NCI-H1930 (cell line): Measurements from ENCODE around the gene ZNF79.
"Not testable (repeated sequence)": the region's sequence is repeated elsewhere in the genome, so short reads cannot be mapped to it uniquely, and the experiment has no call there.

ENCODE experiments used
- DNase-seq, 2 experiments: peaks; one replicate each; lab custom pipeline; 2025; lab: John Stamatoyannopoulos, UW

The ZNF79 gene

DNA sequence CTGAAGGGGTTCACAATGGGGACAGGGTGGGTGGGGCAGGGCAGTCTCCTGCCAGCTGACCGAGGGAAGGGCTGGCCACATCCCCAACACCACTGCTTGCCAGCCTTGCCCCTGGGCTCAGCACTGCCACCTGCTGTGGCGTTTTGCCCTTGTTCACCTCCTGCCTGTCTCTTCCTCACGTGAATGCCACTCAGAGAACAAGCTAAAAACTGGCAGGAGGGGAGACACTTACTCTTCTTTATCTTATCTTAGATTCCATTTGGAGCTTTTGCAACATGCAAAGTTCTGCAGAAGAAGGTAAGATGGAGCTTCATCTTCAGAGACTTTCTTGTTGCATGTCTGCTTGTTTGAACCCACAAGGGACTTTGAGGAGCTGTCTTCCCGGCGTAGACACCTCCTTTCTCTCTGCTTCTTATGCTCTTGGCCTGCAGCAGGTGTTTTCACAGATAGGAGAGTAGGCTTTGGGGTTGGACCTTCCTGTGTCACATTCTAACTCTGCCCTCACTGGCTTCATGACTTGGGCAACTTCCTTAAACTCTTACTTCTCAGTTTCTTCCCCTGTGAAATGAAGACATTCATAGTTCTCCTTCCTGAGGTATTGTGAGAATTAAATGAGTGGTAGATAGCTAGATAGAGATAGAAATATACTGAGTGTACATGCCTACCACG is 31.3 kb downstream of the ZNF79 start:
- no peak for DNase-seq

DNA sequence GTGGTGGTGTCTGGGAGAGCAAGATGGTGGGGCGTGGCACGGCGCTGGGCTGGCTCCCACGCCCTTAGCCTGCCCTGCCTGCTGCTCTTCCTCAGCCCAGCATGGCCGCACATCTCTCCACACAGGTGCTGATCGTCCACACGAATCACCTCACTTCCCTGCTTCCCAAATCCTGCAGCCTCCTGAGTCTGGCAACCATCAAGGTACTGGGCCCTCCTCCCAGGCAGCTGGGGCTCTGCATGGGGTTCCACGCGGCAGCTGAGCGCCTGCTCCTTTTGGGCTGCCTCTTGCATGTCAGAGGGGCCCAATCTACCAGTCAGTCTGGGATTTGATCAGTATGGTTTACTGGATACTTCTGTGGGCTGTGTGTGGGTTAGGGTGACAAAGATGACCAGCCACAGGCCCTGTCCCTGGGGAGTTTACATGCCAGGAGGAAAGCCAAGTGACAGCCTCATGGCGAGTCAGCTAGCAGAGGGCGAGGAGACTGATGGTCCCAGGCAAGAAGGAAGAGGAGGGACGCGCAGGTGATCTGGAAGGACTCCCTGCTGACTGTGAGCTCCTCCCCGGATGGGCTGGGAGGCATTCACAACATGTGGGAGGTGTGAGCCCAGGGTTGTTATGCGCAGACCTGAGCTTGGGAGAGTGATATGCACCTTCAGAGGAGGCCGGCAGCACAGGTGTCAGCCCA is 33.2 kb downstream of the ZNF79 start:
- DNase-seq, result no peak

DNA sequence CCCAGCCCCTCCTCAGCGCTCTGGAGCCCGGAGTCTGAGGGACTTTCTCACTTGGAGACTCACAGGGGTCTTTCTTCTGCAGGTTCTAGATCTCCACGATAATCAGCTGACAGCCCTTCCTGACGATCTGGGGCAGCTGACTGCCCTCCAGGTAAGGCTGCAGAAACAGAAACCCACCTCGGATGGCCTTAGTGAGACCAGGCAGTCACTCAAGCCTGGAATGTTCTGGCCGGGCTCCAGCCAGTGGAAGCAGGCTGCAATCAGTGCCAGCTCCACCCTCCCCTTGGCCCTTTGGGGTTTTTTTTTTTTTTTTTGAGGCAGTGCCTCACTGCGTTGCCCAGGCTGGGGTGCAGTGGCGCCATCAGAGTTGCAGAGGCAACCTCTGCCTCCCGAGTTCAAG is 34.7 kb downstream of the ZNF79 start:
- no peak for DNase-seq

DNA sequence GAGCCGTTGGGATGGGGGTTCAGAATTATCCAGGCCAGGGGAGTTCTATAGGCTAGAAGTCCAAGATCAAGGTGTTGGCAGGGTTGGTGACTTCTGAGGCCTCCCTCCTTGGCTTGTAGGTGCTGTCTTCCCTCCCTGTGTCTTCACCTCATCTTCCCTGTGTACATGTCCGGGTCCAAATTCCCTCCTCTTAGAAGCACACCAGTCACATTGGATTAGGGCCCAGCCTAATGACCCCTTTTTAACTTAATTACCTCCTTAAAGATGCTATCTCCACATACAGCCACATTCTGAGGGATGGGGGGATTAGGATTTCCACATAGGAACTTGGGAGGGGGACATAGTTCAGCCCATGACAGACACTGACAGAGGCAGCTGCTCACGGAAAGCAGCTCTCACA is 39.2 kb downstream of the ZNF79 start:
- DNase-seq, result no peak

DNA sequence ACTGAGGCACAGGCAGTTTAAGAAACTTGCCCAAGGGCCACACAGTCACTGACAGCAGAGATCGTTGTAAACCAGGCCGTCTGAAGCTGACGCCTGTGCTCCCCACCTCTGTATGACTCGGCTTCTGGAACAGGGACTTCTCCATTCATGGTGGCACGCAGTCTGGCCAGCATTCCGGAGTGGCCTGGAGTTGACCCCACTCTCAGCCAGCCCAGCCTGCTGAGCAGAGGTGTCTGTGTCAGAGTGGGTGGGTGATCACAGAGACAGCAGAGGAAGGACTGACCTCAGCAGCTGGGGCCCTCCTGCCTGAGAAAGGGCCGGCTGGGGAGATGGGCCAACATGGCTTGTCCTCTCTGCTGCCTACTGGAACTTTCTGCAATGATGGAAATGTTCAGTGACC is 39.7 kb downstream of the ZNF79 start:
- DNase-seq, result no peak

DNA sequence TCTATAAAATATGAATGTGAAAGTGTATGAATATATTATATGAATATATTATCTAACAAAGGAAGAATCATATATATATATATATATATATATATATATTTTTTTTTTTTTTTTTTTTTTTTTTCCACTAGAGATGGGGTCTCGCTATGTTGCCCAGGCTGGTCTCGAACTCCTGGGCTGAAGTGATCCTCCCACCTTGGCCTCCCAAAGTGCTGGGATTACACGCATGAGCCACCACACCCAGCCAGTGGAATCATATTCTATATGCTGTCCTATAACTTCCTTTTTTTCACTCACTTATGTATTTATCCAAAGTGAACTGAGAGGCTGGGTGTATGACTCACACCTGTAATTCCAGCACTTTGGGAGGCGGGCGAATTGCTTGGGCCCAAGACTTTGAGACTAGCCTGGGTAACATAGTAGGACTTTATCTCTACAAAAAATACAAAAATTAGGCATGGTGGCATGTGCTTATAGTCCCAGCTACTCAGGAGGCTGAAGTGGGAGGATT is 42.3 kb downstream of the ZNF79 start:
- not testable (repeated sequence) for DNase-seq

DNA sequence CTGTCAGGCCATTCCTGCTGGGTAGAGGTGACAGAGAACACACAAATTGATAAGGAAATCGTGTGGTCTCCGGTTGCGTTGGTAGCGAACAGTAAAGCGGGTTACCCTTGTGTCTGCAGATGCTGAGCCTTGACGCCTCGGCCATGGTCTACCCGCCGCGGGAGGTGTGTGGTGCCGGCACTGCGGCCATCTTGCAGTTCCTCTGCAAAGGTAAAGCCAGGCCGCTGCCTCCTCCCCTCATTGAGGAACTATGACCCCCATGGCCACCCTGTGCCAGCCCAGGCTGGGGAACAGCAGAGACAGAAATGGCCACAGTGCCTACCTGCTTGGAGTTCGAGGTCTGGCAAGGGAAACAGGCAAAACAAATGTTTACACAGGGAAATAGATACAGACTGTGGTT is 43.4 kb downstream of the ZNF79 start:
- no peak for DNase-seq

DNA sequence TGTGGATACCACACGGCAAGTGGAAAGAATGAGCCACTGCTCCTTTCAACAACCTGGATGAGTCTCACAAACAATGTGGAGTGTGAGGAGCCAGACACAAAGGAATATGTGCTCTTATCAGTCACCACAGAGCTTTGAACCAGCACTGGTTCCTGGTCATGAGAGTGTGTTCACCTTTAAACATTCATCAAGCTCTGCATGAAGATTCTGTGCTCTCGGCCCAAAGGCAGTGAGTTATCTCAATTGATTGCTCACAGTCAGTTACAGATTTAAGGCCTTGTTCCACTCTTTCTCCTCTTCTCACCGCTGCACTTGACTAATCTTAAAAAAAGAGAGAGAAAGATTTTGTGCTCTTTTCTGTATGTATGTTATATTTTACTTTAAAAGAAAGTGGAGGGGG is 46.5 kb downstream of the ZNF79 start:
- no peak for DNase-seq

DNA sequence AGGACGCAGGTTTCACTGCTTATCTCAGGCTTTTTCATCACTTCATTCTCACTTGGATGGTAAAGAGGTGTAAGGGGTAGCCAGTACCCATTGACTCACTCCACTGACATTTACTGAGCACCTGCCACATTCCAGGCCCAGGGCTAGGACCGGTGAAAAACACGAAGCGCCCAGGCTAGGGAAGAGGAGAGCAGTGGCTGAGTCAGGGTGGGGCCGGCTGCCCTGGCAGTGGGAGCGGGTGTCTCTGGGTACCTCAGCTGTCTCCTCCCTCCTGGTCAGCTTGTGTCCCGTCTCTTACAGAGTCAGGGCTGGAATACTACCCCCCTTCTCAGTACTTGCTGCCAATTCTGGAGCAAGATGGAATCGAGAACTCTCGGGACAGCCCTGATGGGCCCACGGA is 49.3 kb downstream of the ZNF79 start:
- no peak for DNase-seq

DNA sequence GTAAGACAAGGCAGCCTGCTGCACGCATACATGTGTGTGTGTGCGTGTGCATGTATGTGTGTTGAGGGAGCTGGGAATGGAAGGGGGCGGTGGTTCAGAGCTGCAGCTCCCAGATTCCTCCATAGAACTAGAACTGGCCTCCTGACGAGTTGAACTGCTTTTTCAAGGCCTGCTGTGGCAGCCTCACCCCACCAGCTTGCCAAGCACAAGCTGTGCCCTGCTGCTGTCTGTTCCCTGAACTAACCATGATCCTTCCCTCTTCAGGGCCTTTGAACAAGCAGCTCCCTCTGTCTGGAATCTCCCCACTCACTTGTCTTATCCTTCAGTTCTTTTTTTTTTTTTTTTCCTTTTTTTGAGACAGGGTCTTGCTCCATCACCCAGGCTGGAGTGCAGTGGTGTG is 49.8 kb downstream of the ZNF79 start:
- DNase-seq, result no peak

DNA sequence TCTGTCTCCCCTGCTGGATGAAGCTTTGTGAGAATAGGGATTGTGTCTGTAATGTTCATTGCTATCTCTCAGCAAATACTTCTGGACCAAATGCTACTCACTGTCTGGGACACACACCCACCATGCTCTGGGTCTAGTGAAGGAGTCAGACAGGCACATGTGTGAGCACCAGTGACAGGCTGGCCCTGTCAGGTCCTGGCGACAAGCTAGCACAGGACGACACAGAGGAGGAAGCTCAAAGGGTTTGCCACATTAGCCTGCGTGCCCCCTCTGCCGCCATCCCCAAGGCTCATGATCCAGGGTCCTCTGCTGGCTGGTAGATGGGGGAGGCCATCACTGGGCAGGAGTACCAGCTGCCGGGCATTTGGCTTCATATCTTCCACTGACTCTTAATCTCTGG is 50.4 kb downstream of the ZNF79 start:
- DNase-seq, result no peak

DNA sequence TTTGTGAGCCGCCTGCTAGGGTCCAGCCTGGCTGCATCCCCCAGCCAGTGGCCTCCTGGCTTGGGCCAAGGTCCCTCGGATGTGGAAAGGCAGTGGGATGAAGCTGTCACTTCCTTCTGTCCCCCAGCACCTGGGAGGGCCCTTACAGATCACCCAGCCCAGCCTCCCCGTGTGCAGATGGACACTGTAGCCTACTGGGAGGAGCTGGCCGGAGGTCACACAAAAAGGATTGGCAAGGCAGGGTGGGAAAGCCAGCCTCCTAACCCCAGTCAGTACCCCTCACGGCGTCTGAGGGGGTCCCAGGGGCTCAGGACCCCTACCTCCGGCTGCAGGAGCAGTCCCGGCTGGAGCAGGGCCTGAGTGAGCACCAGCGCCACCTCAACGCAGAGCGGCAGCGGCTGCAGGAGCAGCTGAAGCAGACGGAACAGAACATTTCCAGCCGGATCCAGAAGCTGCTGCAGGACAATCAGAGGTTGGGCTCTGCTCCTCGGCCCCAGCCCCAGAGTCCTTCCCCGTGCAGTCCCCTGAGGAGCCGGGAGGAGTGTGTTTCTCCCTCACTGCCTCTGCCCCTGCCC is 55.4 kb downstream of the ZNF79 start:
- no peak for DNase-seq

DNA sequence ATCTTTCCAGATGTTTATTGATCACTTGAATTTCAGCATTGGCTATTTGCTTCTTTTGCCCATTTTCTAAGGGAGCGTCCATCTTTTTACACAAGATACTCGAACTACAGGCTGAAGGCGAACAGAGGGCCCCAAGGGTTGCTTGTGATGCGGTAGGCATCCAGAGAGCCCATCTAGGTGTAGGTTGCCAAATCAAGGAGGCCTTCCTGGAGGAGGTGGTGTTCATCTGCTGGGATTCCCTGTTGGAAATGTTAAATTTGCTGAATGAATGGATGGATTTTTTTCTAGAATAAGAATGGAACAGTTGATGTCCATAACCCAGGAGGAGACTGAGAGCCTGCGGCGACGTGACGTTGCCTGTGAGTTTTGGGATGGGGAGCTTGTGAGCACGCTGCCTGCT is 58.5 kb downstream of the ZNF79 start:
- no peak for DNase-seq

DNA sequence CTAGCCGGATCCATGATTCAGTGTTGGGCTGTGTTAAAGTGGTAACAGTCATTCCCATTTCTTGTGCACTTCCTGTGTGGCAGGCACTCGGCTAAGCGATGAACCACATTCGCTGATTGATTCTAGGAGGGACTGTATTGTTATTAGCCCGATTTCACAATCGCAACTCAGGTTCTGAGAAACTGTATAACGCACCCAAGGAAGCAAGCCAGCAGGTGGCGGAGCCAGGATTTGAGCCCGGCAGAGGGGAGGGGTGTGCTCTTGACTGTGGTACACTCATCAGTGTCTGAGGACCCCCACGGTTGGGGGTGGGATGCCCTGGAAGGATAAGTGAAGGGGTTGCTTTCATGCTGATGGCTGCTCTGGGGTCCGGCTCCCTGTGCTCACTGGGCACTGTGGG is 61.8 kb downstream of the ZNF79 start:
- DNase-seq, result no peak

DNA sequence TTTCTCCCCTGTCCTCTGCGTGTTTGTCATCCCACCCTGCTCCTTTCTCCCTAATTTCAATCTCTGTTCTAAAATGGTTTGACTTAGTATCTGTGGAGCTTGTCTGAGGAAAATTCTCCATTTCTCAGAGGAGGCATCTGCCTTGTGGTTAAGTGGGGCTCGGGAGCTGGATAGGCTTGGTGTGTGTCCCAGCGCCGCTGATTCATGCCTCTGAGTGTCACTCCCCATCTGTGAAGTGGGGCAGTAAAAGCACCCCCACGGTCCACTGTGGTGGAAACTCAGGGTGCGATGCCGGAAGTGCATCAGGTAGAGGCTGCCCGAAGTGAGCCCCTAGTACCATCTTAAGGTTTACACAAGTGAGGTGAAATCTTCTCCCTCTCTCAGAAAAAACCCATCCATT is 64.8 kb downstream of the ZNF79 start:
- DNase-seq, result no peak

DNA sequence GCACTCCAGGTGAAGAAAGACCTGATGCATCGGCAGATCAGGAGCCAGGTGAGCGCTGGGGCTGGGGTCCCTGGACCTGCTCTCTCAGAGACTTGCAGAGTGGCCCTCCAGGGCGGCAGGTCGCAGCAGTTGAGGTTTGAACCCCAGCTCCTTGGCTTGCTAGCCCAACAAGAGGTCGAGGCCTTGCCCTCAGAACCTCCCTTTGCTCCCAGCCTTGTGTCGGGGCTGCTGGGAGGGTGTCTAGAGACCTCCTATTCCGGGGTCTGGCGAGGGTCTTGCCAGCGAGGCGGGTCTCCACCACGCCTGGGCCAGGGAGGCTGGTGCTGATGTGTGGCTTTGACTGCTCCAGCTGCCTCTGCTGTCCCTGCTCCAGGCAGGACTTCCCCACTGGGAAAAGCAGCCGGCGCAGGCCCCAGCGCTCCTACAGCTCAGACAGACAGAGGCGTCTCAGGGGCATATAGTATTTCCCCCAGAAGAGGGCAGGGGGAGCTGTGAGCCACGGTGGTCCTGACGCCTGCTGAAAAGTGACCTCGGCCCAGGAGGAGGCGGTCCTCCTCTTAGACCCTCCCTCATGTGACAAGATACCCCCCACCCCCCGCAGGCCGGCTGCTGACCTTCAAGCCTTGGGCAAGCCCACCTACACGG is 65.4 kb downstream of the ZNF79 start:
- no peak for DNase-seq

DNA sequence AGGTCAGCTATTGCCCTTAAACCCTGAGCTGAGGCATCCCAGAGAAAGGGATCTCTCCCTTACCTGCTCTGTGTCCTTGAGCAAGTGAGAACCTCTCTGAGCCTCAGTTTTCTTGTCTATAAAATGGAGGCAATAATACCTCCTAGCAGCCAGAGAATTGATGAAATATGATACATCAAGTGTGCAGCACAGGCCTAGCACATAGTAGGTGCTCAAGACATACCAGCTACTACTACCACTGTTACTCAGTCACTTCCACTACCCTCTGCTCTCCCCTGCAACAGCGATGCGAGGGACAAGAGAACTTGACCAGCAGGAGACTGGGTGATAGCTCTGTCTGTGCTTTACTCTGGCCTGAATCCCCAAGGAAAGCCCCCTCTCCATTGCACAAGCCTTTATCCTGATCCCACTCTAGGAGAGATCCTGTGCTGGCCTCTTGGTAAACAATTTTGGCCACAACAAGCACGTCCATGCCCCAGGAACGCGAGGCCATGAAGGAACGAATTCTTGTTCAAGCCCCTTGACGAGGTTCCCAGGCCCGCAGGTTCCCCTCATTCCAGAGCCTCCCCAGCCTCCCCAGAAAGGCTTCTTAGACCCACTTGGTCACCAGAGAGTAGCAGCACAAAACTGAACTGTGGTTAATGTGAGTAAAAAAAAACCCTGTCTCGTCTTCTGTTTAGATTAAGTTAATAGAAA is 66.5 kb downstream of the ZNF79 start:
- DNase-seq, result no peak

DNA sequence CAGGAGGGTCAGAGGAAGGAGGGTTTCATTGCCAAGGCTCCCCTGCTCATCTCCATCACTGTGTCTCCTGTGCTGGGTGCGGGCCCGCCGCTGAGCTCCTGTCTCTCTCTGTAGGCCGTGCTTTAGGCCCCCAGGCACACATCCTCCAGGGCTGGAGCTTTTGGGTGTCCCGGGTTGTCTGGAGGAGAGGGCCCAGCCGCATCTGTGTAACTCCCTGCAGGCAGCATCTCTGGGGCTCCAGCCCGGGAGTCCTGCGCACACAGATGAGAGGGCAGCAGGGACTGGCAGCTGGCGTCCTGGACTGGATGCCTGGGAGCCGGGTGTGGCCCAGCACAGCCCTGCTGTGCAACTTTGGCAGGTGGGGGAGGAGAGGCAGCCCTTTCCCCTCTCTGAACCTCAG is 67.3 kb downstream of the ZNF79 start:
- DNase-seq, result no peak

DNA sequence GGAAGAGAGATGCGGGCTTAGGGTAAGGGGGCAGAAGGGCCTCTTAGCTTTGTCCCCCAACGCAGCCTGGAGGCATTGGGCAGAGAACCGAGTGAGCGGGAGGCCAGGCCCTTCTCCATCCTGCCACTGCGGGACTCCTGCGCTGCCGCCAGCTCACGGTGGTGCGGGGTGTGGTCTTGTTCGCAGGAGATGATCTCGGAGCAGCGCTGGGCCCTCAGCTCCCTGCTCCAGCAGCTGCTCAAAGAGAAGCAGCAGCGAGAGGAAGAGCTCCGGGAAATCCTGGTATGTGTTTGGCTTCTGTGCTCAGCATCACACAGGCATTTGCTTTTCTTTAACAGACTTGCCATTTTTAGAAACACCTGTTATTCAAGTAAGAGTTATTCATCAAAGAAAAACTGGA is 68.4 kb downstream of the ZNF79 start:
- DNase-seq, result no peak

DNA sequence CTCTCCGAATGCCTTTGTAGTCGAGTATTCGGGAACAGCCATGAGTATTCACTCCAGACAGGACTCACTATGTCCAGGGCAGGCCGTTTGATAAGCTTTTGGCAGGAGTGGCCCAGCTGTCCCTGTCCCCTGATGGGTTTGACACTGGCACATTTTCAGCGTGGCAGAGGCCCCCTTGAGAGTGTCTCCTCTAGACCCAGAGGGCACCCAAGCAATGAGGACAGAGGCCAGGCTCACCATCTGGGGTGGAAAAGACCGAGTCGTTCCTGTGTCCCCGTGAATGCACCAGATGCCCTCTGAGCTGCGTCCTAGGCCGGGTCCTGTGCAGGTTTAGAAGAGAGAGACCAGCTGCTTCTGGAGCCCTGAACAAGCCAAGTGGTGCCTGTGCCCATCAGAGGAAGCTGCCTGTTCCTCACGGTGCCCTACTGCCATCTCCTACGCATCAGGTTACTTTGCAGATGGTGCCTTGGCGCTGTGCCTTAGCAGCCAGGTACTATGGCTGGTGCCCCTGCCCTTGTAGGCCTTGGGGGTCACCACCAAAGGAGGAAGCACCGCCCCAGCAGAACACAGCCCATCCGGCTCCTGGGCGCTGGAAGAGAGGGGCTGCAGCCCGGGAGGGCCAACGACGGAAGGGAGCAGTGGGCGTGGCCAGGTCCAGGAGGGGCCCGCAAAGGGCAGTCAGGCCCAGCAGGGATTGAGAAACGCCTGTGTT is 69.6 kb downstream of the ZNF79 start:
- DNase-seq, result no peak

DNA sequence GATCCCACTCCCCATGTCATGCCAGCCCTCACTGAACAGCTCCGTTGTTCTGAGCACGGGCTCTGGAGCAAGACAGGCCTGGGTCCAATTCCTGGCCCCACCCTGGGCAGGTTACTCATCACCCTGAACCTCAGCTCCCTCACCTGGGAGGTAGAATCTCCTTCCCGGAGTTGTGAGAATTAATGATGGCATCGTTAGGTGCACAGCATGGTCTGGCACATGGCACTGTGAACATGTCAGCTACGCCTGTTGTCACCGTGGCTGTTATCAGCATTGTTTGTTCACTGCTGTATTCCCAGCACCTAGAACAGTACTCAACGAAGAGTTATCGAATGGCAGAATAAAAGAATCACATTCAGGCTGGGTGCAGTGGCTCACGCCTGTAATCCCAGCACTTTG is 70.1 kb downstream of the ZNF79 start:
- no peak for DNase-seq
